NB4 (cell line): Measurements from ENCODE around the gene RILP.
"Not testable (repeated sequence)": the region's sequence is repeated elsewhere in the genome, so short reads cannot be mapped to it uniquely, and the experiment has no call there.

Experiments
- DNase-seq: peaks from one replicate; pipeline ENCODE4 v3.0.0; 2010; ENCODE audit warnings: low read depth
- H3K4me3 ChIP-seq: one replicate; pipeline ENCODE4 v1.5.1; 2011; ENCODE audit warnings: mild to moderate bottlenecking, low read depth, low read length, moderate library complexity
- MYC ChIP-seq: IDR thresholded peaks from 2 replicates; pipeline ENCODE4 v1.6.1; 2011; ENCODE audit warnings: low read depth, low read length
- POLR2A ChIP-seq: IDR thresholded peaks from 2 replicates; pipeline ENCODE4 v1.6.1; 2011; ENCODE audit warnings: mild to moderate bottlenecking; ENCODE audit not compliant: insufficient read length; ENCODE audit errors: extremely low read depth
- TF ChIP-seq, protein P1 (sequence below): IDR thresholded peaks from 2 replicates; pipeline ENCODE4 v1.6.1; 2011; ENCODE audit warnings: low read depth, low read length
- TF ChIP-seq, protein P2 (sequence below): IDR thresholded peaks from one replicate; pipeline ENCODE4 v1.5.1; 2012; ENCODE audit warnings: low read depth, low read length

The RILP gene, protein sequence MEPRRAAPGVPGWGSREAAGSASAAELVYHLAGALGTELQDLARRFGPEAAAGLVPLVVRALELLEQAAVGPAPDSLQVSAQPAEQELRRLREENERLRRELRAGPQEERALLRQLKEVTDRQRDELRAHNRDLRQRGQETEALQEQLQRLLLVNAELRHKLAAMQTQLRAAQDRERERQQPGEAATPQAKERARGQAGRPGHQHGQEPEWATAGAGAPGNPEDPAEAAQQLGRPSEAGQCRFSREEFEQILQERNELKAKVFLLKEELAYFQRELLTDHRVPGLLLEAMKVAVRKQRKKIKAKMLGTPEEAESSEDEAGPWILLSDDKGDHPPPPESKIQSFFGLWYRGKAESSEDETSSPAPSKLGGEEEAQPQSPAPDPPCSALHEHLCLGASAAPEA

DNA sequence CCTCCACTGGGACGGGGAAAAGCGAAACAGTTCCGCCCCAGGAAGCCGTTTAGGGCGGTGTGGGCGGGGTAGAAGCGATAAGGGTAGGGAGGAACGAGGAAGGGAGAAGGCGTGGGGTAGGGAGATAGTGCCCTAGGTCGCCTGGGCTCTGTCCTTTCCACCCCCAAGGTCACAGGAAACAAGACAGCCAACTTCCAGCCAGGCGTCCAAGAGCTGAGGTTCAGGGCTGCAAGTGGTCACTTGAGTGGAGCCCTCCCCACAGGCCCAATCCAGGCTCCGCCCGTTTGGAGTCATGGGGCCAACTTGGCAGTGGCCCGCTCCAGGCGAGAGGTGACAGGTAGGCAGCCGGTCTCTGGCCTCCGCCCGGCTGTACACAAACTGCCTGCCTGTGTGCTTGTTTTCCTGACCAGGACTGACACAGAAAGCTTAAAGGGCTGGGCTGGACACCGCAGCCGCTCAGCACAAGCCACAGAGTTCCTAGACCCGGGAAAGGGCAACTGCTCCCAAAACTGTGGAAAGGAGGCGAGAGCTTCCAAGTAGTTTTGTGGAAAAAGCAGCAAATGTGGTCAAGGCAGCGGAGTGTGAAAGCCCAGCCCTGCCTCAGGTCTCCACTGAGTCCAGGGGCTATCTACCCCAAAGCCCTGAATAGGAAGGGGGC is at the start of gene RILP:
TSS of gene RILP (minus strand) at position 23 of the 658 bp plus-strand sequence. CDS start 62 bp downstream, outside the sequence.
- H3K4me3 ChIP-seq: peak within 1 kb of the TSS; percentile 43
- DNase-seq: peak; percentile 78
- no peak for TF ChIP-seq MYC
- no peak for TF ChIP-seq POLR2A
- TF ChIP-seq, protein P1, sequence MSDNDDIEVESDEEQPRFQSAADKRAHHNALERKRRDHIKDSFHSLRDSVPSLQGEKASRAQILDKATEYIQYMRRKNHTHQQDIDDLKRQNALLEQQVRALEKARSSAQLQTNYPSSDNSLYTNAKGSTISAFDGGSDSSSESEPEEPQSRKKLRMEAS: no peak
- TF ChIP-seq, protein P2, sequence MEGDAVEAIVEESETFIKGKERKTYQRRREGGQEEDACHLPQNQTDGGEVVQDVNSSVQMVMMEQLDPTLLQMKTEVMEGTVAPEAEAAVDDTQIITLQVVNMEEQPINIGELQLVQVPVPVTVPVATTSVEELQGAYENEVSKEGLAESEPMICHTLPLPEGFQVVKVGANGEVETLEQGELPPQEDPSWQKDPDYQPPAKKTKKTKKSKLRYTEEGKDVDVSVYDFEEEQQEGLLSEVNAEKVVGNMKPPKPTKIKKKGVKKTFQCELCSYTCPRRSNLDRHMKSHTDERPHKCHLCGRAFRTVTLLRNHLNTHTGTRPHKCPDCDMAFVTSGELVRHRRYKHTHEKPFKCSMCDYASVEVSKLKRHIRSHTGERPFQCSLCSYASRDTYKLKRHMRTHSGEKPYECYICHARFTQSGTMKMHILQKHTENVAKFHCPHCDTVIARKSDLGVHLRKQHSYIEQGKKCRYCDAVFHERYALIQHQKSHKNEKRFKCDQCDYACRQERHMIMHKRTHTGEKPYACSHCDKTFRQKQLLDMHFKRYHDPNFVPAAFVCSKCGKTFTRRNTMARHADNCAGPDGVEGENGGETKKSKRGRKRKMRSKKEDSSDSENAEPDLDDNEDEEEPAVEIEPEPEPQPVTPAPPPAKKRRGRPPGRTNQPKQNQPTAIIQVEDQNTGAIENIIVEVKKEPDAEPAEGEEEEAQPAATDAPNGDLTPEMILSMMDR: no peak

DNA sequence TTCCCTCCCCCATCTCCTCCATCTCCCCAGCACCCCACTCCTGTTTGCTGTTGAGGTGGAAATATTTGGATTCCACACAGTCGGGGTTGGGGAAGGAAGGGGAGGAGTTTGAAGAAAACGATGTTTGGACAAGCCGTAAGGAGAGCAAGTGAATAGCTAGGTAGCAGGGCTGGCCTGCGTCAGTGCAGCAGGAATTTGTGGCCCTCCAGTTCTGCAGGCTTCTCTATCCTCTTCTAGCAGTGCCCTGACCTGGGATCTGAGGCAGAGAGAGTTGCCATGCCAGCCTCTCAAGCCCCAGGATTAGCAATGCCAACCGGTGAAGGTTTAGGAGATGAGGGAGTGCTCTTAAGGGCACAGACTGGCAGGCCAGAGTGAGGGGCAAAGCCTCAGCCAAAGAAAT is 48.0 kb upstream of the RILP start:
- no peak overlapping the region for H3K4me3 ChIP-seq
- TF ChIP-seq POLR2A (no peak), MYC (no peak)
- TF ChIP-seq, protein P1: no peak
- TF ChIP-seq, protein P2: no peak
- DNase-seq: no peak

DNA sequence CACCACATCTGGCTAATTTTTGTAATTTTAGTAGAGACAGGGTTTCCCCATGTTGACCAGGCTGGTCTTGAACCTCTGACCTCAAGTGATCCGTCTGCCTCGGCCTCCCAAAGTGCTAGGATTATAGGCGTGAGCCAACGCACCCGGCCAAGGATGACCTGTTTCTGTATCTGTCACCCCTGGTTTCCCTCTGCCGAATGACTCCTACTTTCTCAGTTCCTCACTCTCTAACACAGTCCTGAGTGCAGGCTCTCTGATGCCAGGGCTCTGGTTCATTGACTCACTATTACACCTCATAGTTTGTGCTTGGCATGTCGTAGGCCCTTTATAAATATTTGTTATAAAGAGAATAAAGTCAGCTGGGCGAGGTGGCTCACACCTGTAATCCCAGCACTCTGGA is 45.7 kb upstream of the RILP start:
- TF ChIP-seq, protein P2: no peak
- TF ChIP-seq, protein P1: no peak
- no peak for TF ChIP-seq MYC
- TF ChIP-seq POLR2A: no peak
- no peak overlapping the region for H3K4me3 ChIP-seq
- no peak for DNase-seq

DNA sequence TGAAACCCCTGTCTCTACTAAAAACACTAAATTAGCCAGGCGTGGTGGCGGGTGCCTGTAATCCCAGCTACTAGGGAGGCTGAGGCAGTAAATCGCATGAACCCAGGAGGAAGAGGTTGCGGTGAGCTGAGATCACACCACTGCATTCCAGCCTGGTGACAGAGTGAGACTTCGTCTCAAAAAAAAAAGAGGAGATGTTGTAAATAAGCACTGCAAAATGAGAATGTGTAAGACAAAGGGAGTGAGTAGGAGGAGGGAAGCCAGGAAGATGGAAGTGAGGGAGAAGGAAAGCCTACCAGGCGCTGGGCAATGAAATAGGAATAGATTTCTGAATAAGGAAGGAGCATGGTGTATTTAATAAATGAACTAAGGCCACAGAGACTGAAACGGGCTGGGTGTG is 43.7 kb upstream of the RILP start:
- TF ChIP-seq, protein P2: no peak
- TF ChIP-seq, protein P1: no peak
- TF ChIP-seq MYC (no peak), POLR2A (no peak)
- H3K4me3 ChIP-seq: no peak overlapping the region
- no peak for DNase-seq

DNA sequence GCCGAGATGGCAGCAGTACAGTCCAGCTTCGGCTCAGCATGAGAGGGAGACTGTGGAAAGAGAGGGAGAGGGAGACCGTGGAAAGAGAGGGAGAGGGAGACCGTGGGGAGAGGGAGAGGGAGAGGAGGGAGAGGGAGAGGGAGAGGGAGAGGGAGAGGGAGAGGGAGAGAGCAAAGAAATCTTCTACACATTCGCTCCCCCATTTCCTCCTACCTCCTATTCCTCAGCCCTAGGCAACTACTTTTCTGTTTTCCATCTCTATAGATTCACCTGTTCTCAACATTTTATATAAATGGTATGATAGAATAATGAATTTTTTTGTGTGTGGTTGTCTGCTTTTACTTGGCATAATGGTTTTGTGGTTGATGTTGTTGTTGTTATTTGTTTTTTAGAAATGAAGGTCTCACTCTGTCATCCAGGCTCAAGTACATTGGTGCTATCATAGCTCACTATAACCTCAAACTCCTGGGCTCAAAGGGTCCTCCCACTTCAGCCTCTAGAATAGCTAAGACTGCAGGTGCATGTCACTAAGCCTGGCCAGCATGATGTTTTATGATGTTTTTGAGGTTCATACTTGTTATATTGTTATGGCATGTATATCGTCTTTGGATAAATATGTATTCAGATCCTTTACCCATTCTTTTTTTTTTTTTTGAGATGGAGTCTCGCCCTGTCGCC is 41.0 kb upstream of the RILP start:
- DNase-seq: no peak
- no peak overlapping the region for H3K4me3 ChIP-seq
- TF ChIP-seq, protein P1: no peak
- no peak for TF ChIP-seq MYC
- TF ChIP-seq POLR2A: no peak
- TF ChIP-seq, protein P2: no peak

DNA sequence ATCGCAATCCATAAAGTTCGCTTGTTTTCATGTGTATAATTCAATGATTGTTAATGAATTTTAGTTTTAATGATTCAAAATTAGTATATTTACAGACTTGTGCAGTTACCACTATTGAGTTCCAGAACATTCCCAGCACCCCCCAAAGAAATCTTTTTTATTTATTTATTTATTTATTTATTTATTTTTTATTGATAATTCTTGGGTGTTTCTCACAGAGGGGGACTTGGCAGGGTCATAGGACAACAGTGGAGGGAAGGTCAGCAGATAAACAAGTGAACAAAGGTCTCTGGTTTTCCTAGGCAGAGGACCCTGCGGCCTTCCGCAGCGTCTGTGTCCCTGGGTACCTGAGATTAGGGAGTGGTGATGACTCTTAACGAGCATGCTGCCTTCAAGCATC is 38.7 kb upstream of the RILP start:
- not testable (repeated sequence) for DNase-seq, H3K4me3 ChIP-seq
